Measurements from ENCODE around the gene SFI1. TPM values are rescaled to one million over a fixed set of nuclear protein-coding genes. Genes with fewer than 3 reads are reported as not detected.

SFI1 gene
- total and polyA plus RNA-seq, 7 donors = 6.5 to 40.9 (median 17.5) TPM

DNA sequence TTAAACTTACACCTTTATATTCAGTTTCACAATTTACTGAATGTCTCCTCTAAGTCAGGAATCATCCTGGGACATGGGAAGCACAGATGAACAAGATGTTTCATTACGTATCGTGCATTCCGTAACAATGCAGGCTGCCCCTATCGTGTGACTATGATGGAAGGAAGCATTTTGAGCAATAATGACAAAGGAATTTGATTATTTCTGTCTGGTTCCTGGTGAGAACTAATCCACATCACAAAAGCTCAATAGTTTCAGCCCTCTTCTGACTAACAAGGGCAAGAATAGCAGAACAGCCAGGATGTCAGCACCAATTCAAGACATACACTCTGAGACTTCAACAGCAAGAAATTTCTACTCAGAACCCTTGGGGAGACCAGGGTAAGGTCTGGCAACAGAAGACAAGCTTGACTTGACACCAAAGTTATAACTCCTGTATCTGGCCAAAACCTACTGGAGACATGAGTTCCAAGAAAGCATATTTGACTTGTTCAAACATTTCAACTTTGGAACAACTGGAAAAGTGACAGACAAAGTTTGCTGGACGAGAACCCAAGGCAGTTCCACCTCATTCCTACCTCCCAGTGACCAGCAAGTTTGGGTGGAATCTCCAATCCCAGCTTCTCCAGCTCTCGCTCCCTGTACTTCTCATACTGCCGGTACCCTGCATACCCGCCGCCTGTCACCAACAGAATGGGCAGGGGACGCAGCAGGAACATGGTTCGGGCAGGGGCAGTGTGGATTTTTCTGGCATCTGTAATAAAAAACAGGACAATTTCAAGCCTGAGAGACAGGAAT lies 151.4 kb downstream of the SFI1 start:
- peaks cover 0 to 20% (median 5%) of the 10 kb centered on the region in 4 donors for H3K4me1 ChIP-seq
- no peak overlapping the region for H3K4me3 ChIP-seq
- intact Hi-C loops (cut with DNase I) = no loop called here
- no peak overlapping the region for H3K27ac ChIP-seq
- no peak for DNase-seq
- no peaks in the 10 kb centered on the region for H3K27me3 ChIP-seq
- WGBS, 2 donors = 87 to 88% methylated on average over 11 of the region's 11 CpGs
- H3K36me3 ChIP-seq = peaks cover 0 to 43% (median 0%) of the 10 kb centered on the region in 4 donors
- TF ChIP-seq, protein P1, sequence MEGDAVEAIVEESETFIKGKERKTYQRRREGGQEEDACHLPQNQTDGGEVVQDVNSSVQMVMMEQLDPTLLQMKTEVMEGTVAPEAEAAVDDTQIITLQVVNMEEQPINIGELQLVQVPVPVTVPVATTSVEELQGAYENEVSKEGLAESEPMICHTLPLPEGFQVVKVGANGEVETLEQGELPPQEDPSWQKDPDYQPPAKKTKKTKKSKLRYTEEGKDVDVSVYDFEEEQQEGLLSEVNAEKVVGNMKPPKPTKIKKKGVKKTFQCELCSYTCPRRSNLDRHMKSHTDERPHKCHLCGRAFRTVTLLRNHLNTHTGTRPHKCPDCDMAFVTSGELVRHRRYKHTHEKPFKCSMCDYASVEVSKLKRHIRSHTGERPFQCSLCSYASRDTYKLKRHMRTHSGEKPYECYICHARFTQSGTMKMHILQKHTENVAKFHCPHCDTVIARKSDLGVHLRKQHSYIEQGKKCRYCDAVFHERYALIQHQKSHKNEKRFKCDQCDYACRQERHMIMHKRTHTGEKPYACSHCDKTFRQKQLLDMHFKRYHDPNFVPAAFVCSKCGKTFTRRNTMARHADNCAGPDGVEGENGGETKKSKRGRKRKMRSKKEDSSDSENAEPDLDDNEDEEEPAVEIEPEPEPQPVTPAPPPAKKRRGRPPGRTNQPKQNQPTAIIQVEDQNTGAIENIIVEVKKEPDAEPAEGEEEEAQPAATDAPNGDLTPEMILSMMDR (IDR thresholded peaks at IDR 0.05) = no peak
- TF ChIP-seq EP300 (IDR thresholded peaks at IDR 0.05) (no peak), POLR2A (IDR thresholded peaks at IDR 0.05) (no peak), POLR2AphosphoS5 (IDR thresholded peaks at IDR 0.05) (no peak)
- no peaks in the 10 kb centered on the region for H3K9me3 ChIP-seq

DNA sequence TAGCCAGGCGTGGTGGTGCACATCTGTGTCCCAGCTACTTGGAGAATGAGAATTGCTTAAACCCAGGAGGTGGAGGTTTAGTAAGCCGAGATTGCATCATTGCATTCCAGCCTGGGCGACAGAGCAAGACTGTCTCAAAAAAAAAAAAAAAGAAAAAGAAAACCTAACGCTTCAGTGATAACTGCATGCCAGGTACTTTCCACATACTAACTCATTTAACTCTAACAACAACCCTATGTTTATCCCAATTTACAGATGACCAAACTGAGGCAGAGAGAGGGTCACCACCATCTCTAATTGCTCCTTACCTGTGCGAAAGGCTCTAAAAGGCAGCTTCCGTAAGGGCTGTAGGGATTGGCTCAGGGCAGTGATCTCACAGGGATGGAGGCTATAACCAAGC lies 154.1 kb downstream of the SFI1 start:
- Histone ChIP-seq H3K9me3 (no peaks in the 10 kb centered on the region), H3K27ac (peak overlapping the region in 1 of 4 donors; percentile 1), H3K4me1 (peaks cover 0 to 20% (median 5%) of the 10 kb centered on the region in 4 donors), H3K36me3 (peaks cover 0 to 35% (median 0%) of the 10 kb centered on the region in 4 donors), H3K27me3 (no peaks in the 10 kb centered on the region), H3K4me3 (no peak overlapping the region)
- TF ChIP-seq POLR2AphosphoS5 (IDR thresholded peaks at IDR 0.05) = no peak
- TF ChIP-seq, protein P1 (IDR thresholded peaks at IDR 0.05) = no peak
- no peak for TF ChIP-seq POLR2A (IDR thresholded peaks at IDR 0.05)
- intact Hi-C loops (cut with DNase I) = no loop called here
- 80 to 85% methylated on average over 6 of the region's 6 CpGs for WGBS, 2 donors
- no peak for DNase-seq

GRCh38 chr22:31651664-31652063 lies 155.3 kb downstream of the SFI1 start:
- Histone ChIP-seq H3K4me1 (peaks cover 0 to 13% (median 2%) of the 10 kb centered on the region in 4 donors), H3K4me3 (no peak overlapping the region), H3K27me3 (no peaks in the 10 kb centered on the region), H3K36me3 (peaks cover 0 to 32% (median 0%) of the 10 kb centered on the region in 4 donors), H3K9me3 (no peaks in the 10 kb centered on the region), H3K27ac (no peak overlapping the region)
- no peak for DNase-seq
- 80 to 84% methylated on average over 4 of the region's 4 CpGs for WGBS, 2 donors
- intact Hi-C loops (cut with DNase I) = no loop called here
- TF ChIP-seq POLR2A (IDR thresholded peaks at IDR 0.05) = no peak
- no peak for TF ChIP-seq POLR2AphosphoS5 (IDR thresholded peaks at IDR 0.05)
- TF ChIP-seq, protein P1 (IDR thresholded peaks at IDR 0.05) = no peak
- no peak for TF ChIP-seq EP300 (IDR thresholded peaks at IDR 0.05)

DNA sequence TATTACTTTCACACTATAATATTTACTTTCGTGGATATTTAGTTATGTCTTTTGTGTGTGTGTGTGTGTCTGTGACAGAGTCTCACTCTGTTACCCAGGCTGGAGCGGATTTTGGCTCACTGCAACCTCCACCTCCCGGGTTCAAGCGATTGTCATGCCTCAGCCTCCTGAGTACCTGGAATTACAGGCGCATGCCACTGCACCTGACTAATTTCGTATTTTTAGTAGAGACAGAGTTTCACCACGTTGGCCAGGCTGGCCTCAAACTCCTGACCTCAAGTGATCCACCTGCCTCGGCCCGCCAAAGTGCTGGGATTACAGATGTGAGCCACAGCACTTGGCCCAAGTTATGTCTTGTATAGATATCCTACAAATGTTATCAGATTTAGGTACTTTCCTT lies 155.8 kb downstream of the SFI1 start:
- intact Hi-C loops (cut with DNase I) = no loop called here
- no peaks in the 10 kb centered on the region for H3K9me3 ChIP-seq
- WGBS, 2 donors = 84 to 87% methylated on average over 9 of the region's 9 CpGs
- peaks cover 0 to 12% (median 0%) of the 10 kb centered on the region in 4 donors for H3K4me1 ChIP-seq
- DNase-seq = no peak
- TF ChIP-seq POLR2A (IDR thresholded peaks at IDR 0.05) (no peak), EP300 (IDR thresholded peaks at IDR 0.05) (no peak), POLR2AphosphoS5 (IDR thresholded peaks at IDR 0.05) (no peak)
- TF ChIP-seq, protein P1 (IDR thresholded peaks at IDR 0.05) = no peak
- H3K27ac ChIP-seq = no peak overlapping the region
- H3K36me3 ChIP-seq = peaks cover 0 to 28% (median 0%) of the 10 kb centered on the region in 4 donors
- no peak overlapping the region for H3K4me3 ChIP-seq
- H3K27me3 ChIP-seq = no peaks in the 10 kb centered on the region
